HepG2 (cell line): Measurements from ENCODE around the gene GSDME. TPM values are rescaled to one million over a fixed set of nuclear protein-coding genes. Genes with fewer than 3 reads are reported as not detected.

Experiments used
- CBX1 ChIP-seq: IDR thresholded peaks from one replicate; pipeline ENCODE4 v1.6.1; 2016; ENCODE audit warnings: antibody characterized with exemption, low read depth
- CBX2 ChIP-seq, 2 experiments: fragments of 200-600 bp in 1 of 2; sonication (generic); formaldehyde crosslinking in 1 of 2; IDR thresholded peaks; 2 replicates each; pipeline versions ENCODE4 v1.7.0 to v1.8.1; 2018 to 2022; ENCODE audit warnings: low read depth in 2 of 2, low read length in 1 of 2, mild to moderate bottlenecking in 1 of 2, missing genetic modification reagents in 1 of 2
- ESRRA ChIP-seq: sonication (generic); formaldehyde crosslinking; IDR thresholded peaks from 2 replicates; pipeline ENCODE4 v1.5.1; 2020; ENCODE audit warnings: mild to moderate bottlenecking, low read depth, missing genetic modification reagents
- PHF20 ChIP-seq: sonication (generic); formaldehyde crosslinking; IDR thresholded peaks from 2 replicates; pipeline ENCODE4 v1.5.0; 2020; ENCODE audit warnings: mild to moderate bottlenecking, missing genetic modification reagents
- ZFP41 ChIP-seq: sonication (generic); formaldehyde crosslinking; IDR thresholded peaks from 2 replicates; pipeline ENCODE4 v1.4.0; 2020; ENCODE audit warnings: mild to moderate bottlenecking, missing genetic modification reagents, borderline replicate concordance
- ZNF296 ChIP-seq: sonication (generic); formaldehyde crosslinking; conservative IDR thresholded peaks from 2 replicates; pipeline ENCODE4 v1.5.0; 2020; ENCODE audit warnings: mild to moderate bottlenecking, missing genetic modification reagents
- ZNF569 ChIP-seq: sonication (generic); formaldehyde crosslinking; IDR thresholded peaks from 2 replicates; pipeline ENCODE4 v1.5.0; 2020; ENCODE audit warnings: mild to moderate bottlenecking, missing genetic modification reagents, moderate library complexity, borderline replicate concordance
- ZNF816 ChIP-seq: sonication (generic); formaldehyde crosslinking; IDR thresholded peaks from 2 replicates; pipeline ENCODE4 v1.8.0; 2022; ENCODE audit warnings: missing genetic modification reagents, mild to moderate bottlenecking, borderline replicate concordance
- ZNF83 ChIP-seq: sonication (generic); formaldehyde crosslinking; IDR thresholded peaks from 2 replicates; pipeline ENCODE4 v1.4.0; 2020; ENCODE audit warnings: missing genetic modification reagents, mild to moderate bottlenecking, borderline replicate concordance
- polyA plus RNA-seq, 8 experiments: library from polyadenylated mRNA; depleted of rRNA in 3 of 8; stranded (reverse) in 7 of 8; unstranded in 1 of 8; fragments of >200 nt; fragmentation: Illumina TruSeq in 4 of 8; extraction: Trizol in 4 of 8; gene quantifications; 2 replicates each; pipeline versions ENCODE4 v1.2.1 to v1.2.3, GENCODE V29; 2011 to 2016; ENCODE audit warnings: low read depth in 4 of 8, missing spikeins in 1 of 8, mixed read lengths in 1 of 8; ENCODE audit not compliant: insufficient read depth in 1 of 8
- total RNA-seq, 5 experiments: library from RNA; depleted of rRNA; stranded (reverse); fragments of >200 nt; fragmentation: Illumina TruSeq; extraction: Trizol; gene quantifications; 2 replicates each; pipeline ENCODE4 v1.2.3, GENCODE V29; 2016; ENCODE audit warnings: low read depth in 1 of 5
- TF ChIP-seq, protein P1 (sequence below), 2 experiments: sonication (generic) in 1 of 2; formaldehyde crosslinking in 1 of 2; IDR thresholded peaks; 2 replicates each; pipeline versions ENCODE4 v1.4.0 to v1.6.1; 2016 to 2020; ENCODE audit warnings: borderline replicate concordance in 1 of 2, low read depth in 1 of 2, mild to moderate bottlenecking in 1 of 2, missing genetic modification reagents in 1 of 2
- TF ChIP-seq, protein P2 (sequence below): sonication (generic); formaldehyde crosslinking; IDR thresholded peaks from 2 replicates; pipeline ENCODE4 v1.8.0; 2023; ENCODE audit warnings: mild to moderate bottlenecking, missing genetic modification reagents
- TF ChIP-seq, protein P3 (sequence below): sonication (generic); formaldehyde crosslinking; IDR thresholded peaks from 2 replicates; pipeline ENCODE4 v1.4.0; 2020; ENCODE audit warnings: missing genetic modification reagents
- TF ChIP-seq, protein P4 (sequence below): sonication (generic); formaldehyde crosslinking; IDR thresholded peaks from 2 replicates; pipeline ENCODE4 v1.5.0; 2020; ENCODE audit warnings: mild to moderate bottlenecking, low read depth, missing genetic modification reagents, borderline replicate concordance

GSDME gene
- total and polyA plus RNA-seq, 2 of the 13 experiments (the other 11 are each of a cell fraction or from before 2014, with no cell fraction given) = 19.2 to 28.2 TPM

DNA sequence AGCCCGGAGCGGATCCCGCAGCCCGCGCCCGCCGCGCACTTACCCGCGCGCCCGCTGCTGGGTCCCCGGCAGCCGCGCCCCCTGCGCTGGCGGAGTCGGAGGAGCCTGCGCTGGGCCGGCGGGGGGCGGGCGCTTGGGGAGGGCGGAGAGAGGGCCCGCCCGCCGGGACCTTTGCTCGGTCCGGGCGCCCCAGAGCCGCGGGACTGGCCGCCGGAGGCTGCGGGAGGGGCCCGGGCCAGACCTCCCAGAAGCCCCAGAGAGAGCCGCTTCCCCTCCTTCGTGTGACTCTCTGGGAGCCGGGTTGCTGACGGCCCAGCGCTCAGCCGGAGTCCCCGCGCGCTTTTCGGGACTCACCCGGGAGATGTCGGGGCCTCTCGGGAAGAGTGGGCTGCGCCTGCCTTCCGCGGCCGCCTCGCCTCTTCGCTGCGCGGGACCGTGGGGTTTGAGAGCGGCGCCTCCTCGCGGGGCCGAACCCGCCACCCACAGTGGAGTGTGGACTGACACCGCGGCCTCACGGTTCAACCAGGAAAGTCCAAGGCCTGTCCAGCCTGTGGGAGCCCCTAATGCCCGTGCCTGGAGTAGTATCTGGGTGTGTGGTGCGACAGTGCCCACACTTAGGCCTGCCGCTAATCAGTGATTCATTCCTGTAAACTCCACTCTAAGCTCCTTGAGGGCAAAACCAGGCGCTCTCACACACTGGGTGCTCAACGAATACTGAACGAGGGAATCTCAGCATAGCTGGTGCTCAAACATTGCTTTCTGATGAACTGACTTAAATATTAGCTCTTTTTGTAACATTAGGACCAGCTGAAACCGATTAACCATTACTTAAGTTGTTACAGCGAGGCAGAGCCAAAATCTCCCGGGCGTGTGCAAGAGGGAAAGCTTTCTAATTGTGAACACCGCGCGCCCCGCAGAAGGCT is at the start of gene GSDME (continued):
- TF ChIP-seq CBX1 (no peak), ZFP41 (CRISPR knock-in tag) (no peak), ZNF569 (no peak), PHF20 (0 out of 2 replicates have a peak, but pooled peaks have one; percentile 10), ESRRA (no peak), ZNF83 (CRISPR knock-in tag) (no peak), ZNF296 (CRISPR knock-in tag) (no peak), ZNF816 (no peak), CBX2 (IDR thresholded peaks at IDR 0.05; ENCODE audit: low read depth, low read length) (no peak), CBX2 (CRISPR knock-in tag; IDR thresholded peaks at IDR 0.05; ENCODE audit: low read depth) (no peak)
- TF ChIP-seq, protein P1, sequence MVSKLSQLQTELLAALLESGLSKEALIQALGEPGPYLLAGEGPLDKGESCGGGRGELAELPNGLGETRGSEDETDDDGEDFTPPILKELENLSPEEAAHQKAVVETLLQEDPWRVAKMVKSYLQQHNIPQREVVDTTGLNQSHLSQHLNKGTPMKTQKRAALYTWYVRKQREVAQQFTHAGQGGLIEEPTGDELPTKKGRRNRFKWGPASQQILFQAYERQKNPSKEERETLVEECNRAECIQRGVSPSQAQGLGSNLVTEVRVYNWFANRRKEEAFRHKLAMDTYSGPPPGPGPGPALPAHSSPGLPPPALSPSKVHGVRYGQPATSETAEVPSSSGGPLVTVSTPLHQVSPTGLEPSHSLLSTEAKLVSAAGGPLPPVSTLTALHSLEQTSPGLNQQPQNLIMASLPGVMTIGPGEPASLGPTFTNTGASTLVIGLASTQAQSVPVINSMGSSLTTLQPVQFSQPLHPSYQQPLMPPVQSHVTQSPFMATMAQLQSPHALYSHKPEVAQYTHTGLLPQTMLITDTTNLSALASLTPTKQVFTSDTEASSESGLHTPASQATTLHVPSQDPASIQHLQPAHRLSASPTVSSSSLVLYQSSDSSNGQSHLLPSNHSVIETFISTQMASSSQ (IDR thresholded peaks at IDR 0.05; ENCODE audit: low read depth) = no peak
- TF ChIP-seq, protein P1 (CRISPR knock-in tag; IDR thresholded peaks at IDR 0.05; ENCODE audit: borderline replicate concordance) = peak; percentile 48; the same call in 1 of the 2 replicates
- TF ChIP-seq, protein P2, sequence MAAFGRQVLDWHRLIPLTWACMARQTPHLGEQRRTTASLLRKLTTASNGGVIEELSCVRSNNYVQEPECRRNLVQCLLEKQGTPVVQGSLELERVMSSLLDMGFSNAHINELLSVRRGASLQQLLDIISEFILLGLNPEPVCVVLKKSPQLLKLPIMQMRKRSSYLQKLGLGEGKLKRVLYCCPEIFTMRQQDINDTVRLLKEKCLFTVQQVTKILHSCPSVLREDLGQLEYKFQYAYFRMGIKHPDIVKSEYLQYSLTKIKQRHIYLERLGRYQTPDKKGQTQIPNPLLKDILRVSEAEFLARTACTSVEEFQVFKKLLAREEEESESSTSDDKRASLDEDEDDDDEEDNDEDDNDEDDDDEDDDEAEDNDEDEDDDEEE (CRISPR knock-in tag) = 0 out of 2 replicates have a peak, but pooled peaks have one; percentile 17
- TF ChIP-seq, protein P3, sequence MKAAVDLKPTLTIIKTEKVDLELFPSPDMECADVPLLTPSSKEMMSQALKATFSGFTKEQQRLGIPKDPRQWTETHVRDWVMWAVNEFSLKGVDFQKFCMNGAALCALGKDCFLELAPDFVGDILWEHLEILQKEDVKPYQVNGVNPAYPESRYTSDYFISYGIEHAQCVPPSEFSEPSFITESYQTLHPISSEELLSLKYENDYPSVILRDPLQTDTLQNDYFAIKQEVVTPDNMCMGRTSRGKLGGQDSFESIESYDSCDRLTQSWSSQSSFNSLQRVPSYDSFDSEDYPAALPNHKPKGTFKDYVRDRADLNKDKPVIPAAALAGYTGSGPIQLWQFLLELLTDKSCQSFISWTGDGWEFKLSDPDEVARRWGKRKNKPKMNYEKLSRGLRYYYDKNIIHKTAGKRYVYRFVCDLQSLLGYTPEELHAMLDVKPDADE (CRISPR knock-in tag) = no peak
- TF ChIP-seq, protein P4, sequence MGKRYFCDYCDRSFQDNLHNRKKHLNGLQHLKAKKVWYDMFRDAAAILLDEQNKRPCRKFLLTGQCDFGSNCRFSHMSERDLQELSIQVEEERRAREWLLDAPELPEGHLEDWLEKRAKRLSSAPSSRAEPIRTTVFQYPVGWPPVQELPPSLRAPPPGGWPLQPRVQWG = no peak
- TF ChIP-seq, all 625 proteins: peak for 104
